ENCODE measurements around the gene ITPRID1. TPM values are rescaled to one million over a fixed set of nuclear protein-coding genes. Genes with fewer than 3 reads are reported as not detected.

The ITPRID1 gene
- total and polyA plus RNA-seq, 2 donors (not counting 1 experiment from before 2014, with no cell fraction given): not detected

DNA sequence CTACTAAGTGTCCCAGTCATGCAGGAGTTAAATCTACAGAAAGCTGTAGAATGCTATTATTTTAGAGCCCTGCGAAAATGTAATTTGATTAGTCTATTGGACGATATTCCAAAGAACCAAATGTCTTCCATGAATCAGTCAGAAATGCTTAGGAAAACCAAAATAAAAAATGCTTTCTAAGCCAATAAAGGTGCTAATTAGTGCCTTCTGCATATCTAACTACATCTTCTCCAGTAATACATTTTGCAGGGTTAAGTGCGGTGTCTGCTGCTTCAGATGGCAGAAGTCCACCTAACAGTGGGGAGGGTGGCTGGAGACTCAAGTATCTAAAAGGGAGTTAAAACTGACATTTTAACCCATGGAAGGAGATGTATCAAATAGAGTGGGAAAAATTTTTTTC lies 50.1 kb downstream of the ITPRID1 start:
- no peaks in the 10 kb centered on the region for H3K9me3 ChIP-seq (ENCODE audit: control extremely low read depth in 1 of 3, control insufficient read depth in 2 of 3, insufficient read depth in 1 of 3, low read length in 2 of 3)
- no peak overlapping the region for H3K4me3 ChIP-seq (ENCODE audit: control extremely low read depth in 1 of 5, extremely low read depth in 1 of 5, insufficient read depth in 1 of 5, low read depth in 2 of 5, low read length in 4 of 5)
- intact Hi-C loops (cut with micrococcal nuclease): no loop called here
- no peak for ATAC-seq (ENCODE audit: low read depth)
- Mint-ChIP-seq H3K4me1 (no peaks in the 10 kb centered on the region), H3K9me3 (ENCODE audit: insufficient read depth) (no peaks in the 10 kb centered on the region), H3K4me3 (no peak overlapping the region), H3K27ac (no peak overlapping the region), H3K27me3 (no peaks in the 10 kb centered on the region)
- no peaks in the 10 kb centered on the region for H3K36me3 ChIP-seq (replicated peaks in 1 of 2; ENCODE audit: control extremely low read depth in 1 of 2, control insufficient read depth in 1 of 2, extremely low read depth in 1 of 2, insufficient read depth in 2 of 2, low read length in 1 of 2)
- no peak for TF ChIP-seq CTCF (IDR thresholded peaks at IDR 0.05)
- no peak for TF ChIP-seq EZH2 (IDR thresholded peaks at IDR 0.05; ENCODE audit: borderline replicate concordance, insufficient read depth, low read depth, low read length, poor library complexity, severe bottlenecking)
- no peak overlapping the region for H2AFZ ChIP-seq (ENCODE audit: insufficient read depth, low read depth, low read length, poor library complexity, severe bottlenecking)
- POLR2A ChIA-PET: no interaction called here
- no peak overlapping the region for H3K27ac ChIP-seq (ENCODE audit: low read length in 2 of 2)
- no CpG with 5 or more reads among the region's 3 CpGs for WGBS (ENCODE audit: insufficient coverage)
- no peaks in the 10 kb centered on the region for H3K79me2 ChIP-seq (ENCODE audit: control insufficient read depth, insufficient read depth, low read length)
- no peaks in the 10 kb centered on the region for H3K4me1 ChIP-seq (ENCODE audit: control insufficient read depth in 2 of 2, insufficient read depth in 2 of 2, low read length in 2 of 2)
- DNase-seq: no peak
- no peak overlapping the region for H3K4me2 ChIP-seq (replicated peaks; ENCODE audit: low read depth, low read length, poor library complexity, severe bottlenecking)
- no peak overlapping the region for H3K9ac ChIP-seq (ENCODE audit: low read length)
- H3K27me3 ChIP-seq (replicated peaks in 1 of 4; ENCODE audit: control extremely low read depth in 1 of 4, control insufficient read depth in 3 of 4, insufficient read depth in 4 of 4, low read length in 3 of 4): no peaks in the 10 kb centered on the region
- CTCF ChIA-PET: no interaction called here
- H4K20me1 ChIP-seq (ENCODE audit: control insufficient read depth, insufficient read depth, low read length, poor library complexity, severe bottlenecking): no peaks in the 10 kb centered on the region

GRCh38 chr7:31564661-31565060 lies 50.8 kb downstream of the ITPRID1 start:
- H2AFZ ChIP-seq (ENCODE audit: insufficient read depth, low read depth, low read length, poor library complexity, severe bottlenecking): no peak overlapping the region
- H3K4me2 ChIP-seq (replicated peaks; ENCODE audit: low read depth, low read length, poor library complexity, severe bottlenecking): no peak overlapping the region
- no peak overlapping the region for H3K4me3 ChIP-seq (ENCODE audit: control extremely low read depth in 1 of 5, extremely low read depth in 1 of 5, insufficient read depth in 1 of 5, low read depth in 2 of 5, low read length in 4 of 5)
- intact Hi-C loops (cut with micrococcal nuclease): no loop called here
- no peaks in the 10 kb centered on the region for H3K4me1 ChIP-seq (ENCODE audit: control insufficient read depth in 2 of 2, insufficient read depth in 2 of 2, low read length in 2 of 2)
- no peaks in the 10 kb centered on the region for H3K27me3 Mint-ChIP-seq
- H3K27me3 ChIP-seq (replicated peaks in 1 of 4; ENCODE audit: control extremely low read depth in 1 of 4, control insufficient read depth in 3 of 4, insufficient read depth in 4 of 4, low read length in 3 of 4): no peaks in the 10 kb centered on the region
- no peak for TF ChIP-seq CTCF (IDR thresholded peaks at IDR 0.05)
- TF ChIP-seq EZH2 (IDR thresholded peaks at IDR 0.05; ENCODE audit: borderline replicate concordance, insufficient read depth, low read depth, low read length, poor library complexity, severe bottlenecking): no peak
- H3K4me3 Mint-ChIP-seq: no peak overlapping the region
- POLR2A ChIA-PET: no interaction called here
- H3K9me3 Mint-ChIP-seq (ENCODE audit: insufficient read depth): no peaks in the 10 kb centered on the region
- WGBS (ENCODE audit: insufficient coverage): 66% methylated on average over 4 of the region's 5 CpGs
- CTCF ChIA-PET: no interaction called here
- no peak overlapping the region for H3K27ac ChIP-seq (ENCODE audit: low read length in 2 of 2)
- H4K20me1 ChIP-seq (ENCODE audit: control insufficient read depth, insufficient read depth, low read length, poor library complexity, severe bottlenecking): no peaks in the 10 kb centered on the region
- H3K4me1 Mint-ChIP-seq: no peaks in the 10 kb centered on the region
- no peak overlapping the region for H3K27ac Mint-ChIP-seq
- no peak overlapping the region for H3K9ac ChIP-seq (ENCODE audit: low read length)
- DNase-seq (no peak), ATAC-seq (ENCODE audit: low read depth) (no peak)
- no peaks in the 10 kb centered on the region for H3K36me3 ChIP-seq (replicated peaks in 1 of 2; ENCODE audit: control extremely low read depth in 1 of 2, control insufficient read depth in 1 of 2, extremely low read depth in 1 of 2, insufficient read depth in 2 of 2, low read length in 1 of 2)
- H3K79me2 ChIP-seq (ENCODE audit: control insufficient read depth, insufficient read depth, low read length): no peaks in the 10 kb centered on the region
- H3K9me3 ChIP-seq (ENCODE audit: control extremely low read depth in 1 of 3, control insufficient read depth in 2 of 3, insufficient read depth in 1 of 3, low read length in 2 of 3): no peaks in the 10 kb centered on the region

Measured in B cell (primary cell).